ENCODE measurements around the gene ZNF385C. TPM values are rescaled to one million over a fixed set of nuclear protein-coding genes. Genes with fewer than 3 reads are reported as not detected.

The ZNF385C gene
- total RNA-seq, 4 donors from 2014 or later = not detected

DNA sequence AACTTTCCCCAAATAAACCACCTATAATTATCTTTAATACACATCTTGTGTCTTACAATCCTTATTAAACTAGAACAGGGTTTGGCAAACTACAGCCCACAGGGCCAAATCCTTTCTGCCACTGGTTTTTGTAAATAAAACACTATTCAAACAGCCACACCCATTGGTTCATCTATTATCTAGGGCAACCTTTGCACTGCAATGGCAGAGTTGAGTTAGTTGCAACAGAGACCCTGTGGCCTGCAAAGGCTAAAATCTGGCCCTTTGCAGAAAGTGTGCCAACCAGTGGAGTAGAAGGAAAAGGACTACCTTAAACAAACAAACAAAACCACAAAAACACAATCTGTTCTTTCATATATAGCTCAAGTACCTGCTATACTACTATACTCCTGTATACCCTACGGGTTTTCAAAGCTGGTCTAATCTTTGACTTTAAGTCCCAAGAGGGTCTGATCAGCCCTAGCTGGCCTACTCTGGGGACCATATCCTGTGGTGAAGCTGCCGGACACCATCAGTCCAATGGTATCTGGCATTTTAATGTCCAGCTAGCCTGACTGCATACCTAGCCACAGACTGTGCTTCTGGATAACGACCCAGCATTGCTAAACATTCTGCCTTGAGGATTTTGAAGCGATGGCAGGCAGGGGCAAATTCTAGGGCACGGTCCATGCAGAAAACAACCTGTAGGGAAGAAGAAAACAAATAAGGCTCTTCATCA lies 108.4 kb downstream of the ZNF385C start:
- no peaks in the 10 kb centered on the region for H3K27me3 ChIP-seq
- 65 to 87% methylated on average over 2 to 5 of the region's 5 CpGs for WGBS, 2 donors (ENCODE audit: low coverage in 1 of 2)
- no peak for ATAC-seq
- TF ChIP-seq POLR2A (IDR thresholded peaks at IDR 0.05) (no peak), EP300 (IDR thresholded peaks at IDR 0.05) (no peak), POLR2AphosphoS5 (IDR thresholded peaks at IDR 0.05) (no peak), CTCF (IDR thresholded peaks at IDR 0.05) (no peak)
- peaks cover 0 to 9% (median 0%) of the 10 kb centered on the region in 3 donors for H3K4me1 ChIP-seq
- H3K27ac ChIP-seq = no peak overlapping the region
- no peaks in the 10 kb centered on the region for H3K9me3 ChIP-seq
- peaks cover 0 to 100% of the 10 kb centered on the region in 2 donors for H3K36me3 ChIP-seq
- H3K4me3 ChIP-seq = no peak overlapping the region

- peaks cover 0 to 100% of the 10 kb centered on the region in 2 donors for H3K36me3 ChIP-seq
Measured at GRCh38 chr17:41988418-41988817, 109.9 kb downstream of the ZNF385C start.

GRCh38 chr17:41987642-41988041 lies 110.6 kb downstream of the ZNF385C start:
- Histone ChIP-seq H3K9me3 (no peaks in the 10 kb centered on the region), H3K36me3 (peaks cover 0 to 100% of the 10 kb centered on the region in 2 donors), H3K4me1 (peaks cover 0 to 8% (median 0%) of the 10 kb centered on the region in 3 donors), H3K27ac (no peak overlapping the region), H3K4me3 (no peak overlapping the region), H3K27me3 (no peaks in the 10 kb centered on the region)
- TF ChIP-seq POLR2AphosphoS5 (IDR thresholded peaks at IDR 0.05) (no peak), CTCF (IDR thresholded peaks at IDR 0.05) (no peak), EP300 (IDR thresholded peaks at IDR 0.05) (no peak), POLR2A (IDR thresholded peaks at IDR 0.05) (no peak)
- ATAC-seq = no peak
- 94% methylated on average over 3 of the region's 3 CpGs; no CpG with 5 or more reads in 1 of the 2 donors for WGBS, 2 donors (ENCODE audit: low coverage in 1 of 2)

More at GRCh38 chr17:41988418-41988817, 109.9 kb downstream of the ZNF385C start:
- Histone ChIP-seq H3K9me3 (no peaks in the 10 kb centered on the region), H3K27ac (no peak overlapping the region), H3K4me3 (no peak overlapping the region), H3K4me1 (peaks cover 0 to 9% (median 0%) of the 10 kb centered on the region in 3 donors), H3K27me3 (no peaks in the 10 kb centered on the region)
- TF ChIP-seq CTCF (IDR thresholded peaks at IDR 0.05) (no peak), POLR2A (IDR thresholded peaks at IDR 0.05) (no peak), POLR2AphosphoS5 (IDR thresholded peaks at IDR 0.05) (no peak), EP300 (IDR thresholded peaks at IDR 0.05) (no peak)
- ATAC-seq = no peak
- 90% methylated on average over 2 of the region's 2 CpGs; no CpG with 5 or more reads in 1 of the 2 donors for WGBS, 2 donors (ENCODE audit: low coverage in 1 of 2)

DNA sequence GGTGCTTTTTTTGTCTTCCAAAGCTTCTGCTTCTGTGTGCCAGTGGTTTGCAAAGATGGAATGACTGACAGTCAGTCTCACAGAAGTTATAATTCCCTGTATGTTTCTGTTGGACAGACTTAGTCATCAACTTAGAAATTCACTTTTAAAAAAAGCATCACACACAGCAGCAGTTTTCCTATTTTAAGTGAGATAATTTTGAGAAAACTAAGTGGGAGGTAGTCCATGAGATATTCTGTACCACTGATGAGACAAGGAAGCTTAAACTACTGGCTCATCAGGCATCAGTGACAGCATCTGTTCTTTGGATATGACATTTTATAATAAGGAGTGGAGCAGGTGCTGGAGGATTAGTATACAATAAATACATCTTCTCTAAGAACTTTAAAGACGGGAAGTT lies 111.6 kb downstream of the ZNF385C start:
- H3K36me3 ChIP-seq = peaks cover 0 to 100% of the 10 kb centered on the region in 2 donors
- H3K4me3 ChIP-seq = no peak overlapping the region
- H3K27ac ChIP-seq = no peak overlapping the region
- no peaks in the 10 kb centered on the region for H3K4me1 ChIP-seq
- no peak for ATAC-seq
- H3K9me3 ChIP-seq = no peaks in the 10 kb centered on the region
- 60 to 80% methylated on average over 1 of the region's 1 CpG for WGBS, 2 donors (ENCODE audit: low coverage in 1 of 2)
- no peak for TF ChIP-seq CTCF (IDR thresholded peaks at IDR 0.05)
- TF ChIP-seq POLR2A (IDR thresholded peaks at IDR 0.05) = no peak
- TF ChIP-seq POLR2AphosphoS5 (IDR thresholded peaks at IDR 0.05) = no peak
- no peak for TF ChIP-seq EP300 (IDR thresholded peaks at IDR 0.05)
- no peaks in the 10 kb centered on the region for H3K27me3 ChIP-seq

- ATAC-seq = no peak
- Histone ChIP-seq H3K36me3 (peaks cover 0 to 100% of the 10 kb centered on the region in 2 donors), H3K27me3 (no peaks in the 10 kb centered on the region), H3K4me1 (no peaks in the 10 kb centered on the region), H3K4me3 (no peak overlapping the region), H3K9me3 (no peaks in the 10 kb centered on the region), H3K27ac (no peak overlapping the region)
- TF ChIP-seq POLR2A (IDR thresholded peaks at IDR 0.05) = no peak
- no peak for TF ChIP-seq EP300 (IDR thresholded peaks at IDR 0.05)
- 88 to 92% methylated on average over 4 to 5 of the region's 8 CpGs for WGBS, 2 donors (ENCODE audit: low coverage in 1 of 2)
Measured at GRCh38 chr17:41985919-41986318, 112.4 kb downstream of the ZNF385C start.
